ENCODE data around the gene BRD1.

Gene BRD1

DNA sequence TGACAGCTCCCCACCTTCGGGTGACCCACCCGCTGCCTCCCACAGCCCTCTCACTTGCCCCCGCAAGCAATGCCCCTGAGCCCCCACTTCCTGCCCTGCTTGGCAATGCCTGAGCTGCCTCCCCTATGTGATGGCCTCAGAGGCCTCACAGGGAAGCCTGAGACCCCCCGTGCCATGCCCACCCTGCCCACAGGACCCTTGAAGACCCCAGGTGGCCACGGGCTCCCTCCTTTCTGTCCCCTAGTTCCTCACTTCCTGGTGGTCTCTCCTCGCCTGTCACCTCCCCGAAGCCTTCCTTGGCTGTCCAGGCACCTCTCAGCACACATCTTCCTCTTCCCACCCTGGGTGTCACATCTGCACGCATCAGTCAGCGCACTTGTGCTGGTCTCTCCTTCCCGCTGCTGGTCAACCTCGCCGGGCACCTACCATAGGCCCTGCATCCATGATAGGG is 90.5 kb downstream of the BRD1 start:
- Histone ChIP-seq H3K27me3 (replicated peaks; ENCODE audit: control insufficient read depth, insufficient read depth, low read length) (no peaks in the 10 kb centered on the region; the same call in 1 of the 2 replicates), H3K36me3 (ENCODE audit: control insufficient read depth, insufficient read depth, low read length) (no peaks in the 10 kb centered on the region)
- TF ChIP-seq, protein P1, sequence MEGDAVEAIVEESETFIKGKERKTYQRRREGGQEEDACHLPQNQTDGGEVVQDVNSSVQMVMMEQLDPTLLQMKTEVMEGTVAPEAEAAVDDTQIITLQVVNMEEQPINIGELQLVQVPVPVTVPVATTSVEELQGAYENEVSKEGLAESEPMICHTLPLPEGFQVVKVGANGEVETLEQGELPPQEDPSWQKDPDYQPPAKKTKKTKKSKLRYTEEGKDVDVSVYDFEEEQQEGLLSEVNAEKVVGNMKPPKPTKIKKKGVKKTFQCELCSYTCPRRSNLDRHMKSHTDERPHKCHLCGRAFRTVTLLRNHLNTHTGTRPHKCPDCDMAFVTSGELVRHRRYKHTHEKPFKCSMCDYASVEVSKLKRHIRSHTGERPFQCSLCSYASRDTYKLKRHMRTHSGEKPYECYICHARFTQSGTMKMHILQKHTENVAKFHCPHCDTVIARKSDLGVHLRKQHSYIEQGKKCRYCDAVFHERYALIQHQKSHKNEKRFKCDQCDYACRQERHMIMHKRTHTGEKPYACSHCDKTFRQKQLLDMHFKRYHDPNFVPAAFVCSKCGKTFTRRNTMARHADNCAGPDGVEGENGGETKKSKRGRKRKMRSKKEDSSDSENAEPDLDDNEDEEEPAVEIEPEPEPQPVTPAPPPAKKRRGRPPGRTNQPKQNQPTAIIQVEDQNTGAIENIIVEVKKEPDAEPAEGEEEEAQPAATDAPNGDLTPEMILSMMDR (IDR thresholded peaks at IDR 0.05; ENCODE audit: insufficient read depth, low read length, poor library complexity, severe bottlenecking), result no peak

DNA sequence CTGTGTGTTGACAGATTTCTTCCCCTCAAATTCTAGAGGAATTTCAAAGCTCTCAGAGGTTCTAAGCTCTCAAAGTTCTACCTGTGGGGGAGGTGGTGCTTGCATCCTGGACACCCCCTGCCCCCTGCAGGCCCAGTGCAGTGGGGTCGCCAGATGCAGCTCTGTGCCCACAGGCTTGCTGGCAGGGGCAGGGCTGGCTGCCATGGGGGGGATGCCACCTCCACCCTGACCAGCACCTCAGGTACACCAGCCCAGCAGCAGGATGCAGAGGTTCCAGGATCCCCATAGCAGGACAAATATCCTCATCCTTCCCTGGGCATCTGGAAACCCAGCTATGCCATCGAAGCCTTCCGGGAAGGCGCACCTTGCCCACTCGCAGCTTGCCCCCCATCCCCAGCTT is 91.1 kb downstream of the BRD1 start:
- DNase-seq (ENCODE audit: extremely low read depth, insufficient read length), result no peak
- H3K27me3 ChIP-seq (replicated peaks; ENCODE audit: control insufficient read depth, insufficient read depth, low read length), result no peaks in the 10 kb centered on the region; the same call in 1 of the 2 replicates
- no peaks in the 10 kb centered on the region for H3K36me3 ChIP-seq (ENCODE audit: control insufficient read depth, insufficient read depth, low read length)
- TF ChIP-seq, protein P1 (IDR thresholded peaks at IDR 0.05; ENCODE audit: insufficient read depth, low read length, poor library complexity, severe bottlenecking), result no peak
- H3K4me3 ChIP-seq (replicated peaks; ENCODE audit: low read depth, low read length), result no peak overlapping the region

More for the DNA sequence above, 90.5 kb downstream of the BRD1 start:
- no peak overlapping the region for H3K4me3 ChIP-seq (replicated peaks; ENCODE audit: low read depth, low read length)
- DNase-seq (ENCODE audit: extremely low read depth, insufficient read length), result no peak

DNA sequence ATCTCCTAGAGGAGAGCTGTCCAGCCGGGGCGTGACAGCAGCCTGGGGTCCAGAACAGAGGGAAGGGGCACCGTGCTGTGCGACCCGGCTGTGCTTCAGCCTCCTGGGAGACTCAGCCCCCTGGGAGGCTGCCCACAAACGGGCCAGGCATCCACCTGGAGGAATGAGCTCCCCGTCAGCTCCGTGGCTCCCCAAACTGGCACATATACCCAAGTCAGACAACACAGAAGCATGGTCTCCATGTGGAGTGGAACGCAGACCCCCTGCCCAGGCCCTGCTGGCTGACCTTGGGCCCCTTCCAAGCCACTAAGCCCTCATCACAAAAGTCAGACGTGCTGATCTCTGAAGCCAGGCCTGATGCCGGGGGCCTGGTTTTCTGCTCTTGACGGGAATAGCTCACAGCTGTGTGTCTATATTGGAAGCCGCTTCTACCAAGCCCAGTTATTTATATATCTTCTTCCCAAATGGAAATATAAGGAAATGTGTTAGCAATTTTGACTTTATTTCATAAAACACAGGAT is 91.7 kb downstream of the BRD1 start:
- no peak overlapping the region for H3K4me3 ChIP-seq (replicated peaks; ENCODE audit: low read depth, low read length)
- no peaks in the 10 kb centered on the region for H3K36me3 ChIP-seq (ENCODE audit: control insufficient read depth, insufficient read depth, low read length)
- TF ChIP-seq, protein P1 (IDR thresholded peaks at IDR 0.05; ENCODE audit: insufficient read depth, low read length, poor library complexity, severe bottlenecking), result no peak
- H3K27me3 ChIP-seq (replicated peaks; ENCODE audit: control insufficient read depth, insufficient read depth, low read length), result no peaks in the 10 kb centered on the region; the same call in none of the 2 replicates
- DNase-seq (ENCODE audit: extremely low read depth, insufficient read length), result no peak

DNA sequence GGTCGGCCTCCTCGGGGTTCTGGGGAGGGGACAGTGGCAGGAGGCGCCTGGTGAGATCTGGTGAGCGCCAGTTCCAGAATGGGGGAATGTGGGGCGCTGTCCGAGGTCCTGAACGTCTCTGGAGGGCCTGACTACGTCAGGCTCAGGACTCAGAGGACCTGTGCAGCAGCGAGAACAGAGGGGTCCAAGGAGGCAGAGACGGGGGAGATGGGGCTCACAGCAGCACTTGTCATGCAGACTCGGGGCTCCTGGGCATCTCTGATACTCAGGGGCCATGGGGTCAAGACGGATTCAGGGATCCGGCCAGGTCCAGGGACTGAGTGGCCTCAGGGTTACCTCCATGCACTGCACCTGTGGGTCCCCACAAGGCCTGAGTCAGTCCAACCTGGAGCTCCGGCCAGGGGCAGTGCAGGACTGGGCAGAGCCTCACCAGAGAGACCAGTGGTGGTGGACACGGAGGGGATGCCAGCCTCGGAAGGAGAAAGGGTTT is 92.2 kb downstream of the BRD1 start:
- no peak for DNase-seq (ENCODE audit: extremely low read depth, insufficient read length)
- TF ChIP-seq, protein P1 (IDR thresholded peaks at IDR 0.05; ENCODE audit: insufficient read depth, low read length, poor library complexity, severe bottlenecking), result no peak
- Histone ChIP-seq H3K4me3 (replicated peaks; ENCODE audit: low read depth, low read length) (no peak overlapping the region), H3K36me3 (ENCODE audit: control insufficient read depth, insufficient read depth, low read length) (no peaks in the 10 kb centered on the region), H3K27me3 (replicated peaks; ENCODE audit: control insufficient read depth, insufficient read depth, low read length) (no peaks in the 10 kb centered on the region; the same call in none of the 2 replicates)

DNA sequence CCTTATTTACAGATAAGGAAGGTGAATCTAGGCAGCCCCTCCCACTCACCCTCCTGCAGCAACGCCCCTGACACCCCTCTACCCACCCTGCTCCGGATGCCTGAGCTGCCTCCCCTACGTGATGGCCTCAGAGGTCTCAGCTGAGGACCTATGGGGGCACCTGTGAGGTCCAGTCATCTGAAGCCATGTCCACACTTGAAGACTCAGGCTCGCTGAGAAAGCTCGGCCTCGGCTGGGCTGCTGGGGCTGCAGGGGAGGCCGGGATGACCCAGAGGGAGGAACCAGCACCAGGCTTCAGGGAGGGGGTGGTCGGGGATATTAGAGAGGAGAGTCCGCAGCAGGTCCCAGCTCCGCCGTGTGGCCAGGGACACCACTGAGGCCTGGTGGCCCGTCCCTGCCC is 92.8 kb downstream of the BRD1 start:
- H3K4me3 ChIP-seq (replicated peaks; ENCODE audit: low read depth, low read length), result no peak overlapping the region
- DNase-seq (ENCODE audit: extremely low read depth, insufficient read length), result no peak
- no peaks in the 10 kb centered on the region for H3K36me3 ChIP-seq (ENCODE audit: control insufficient read depth, insufficient read depth, low read length)
- H3K27me3 ChIP-seq (replicated peaks; ENCODE audit: control insufficient read depth, insufficient read depth, low read length), result no peaks in the 10 kb centered on the region; the same call in none of the 2 replicates
- TF ChIP-seq, protein P1 (IDR thresholded peaks at IDR 0.05; ENCODE audit: insufficient read depth, low read length, poor library complexity, severe bottlenecking), result no peak
